Mucosa of stomach (tissue), 1 donor: Measurements from ENCODE around the gene SPTBN1.

Experiments
- H3K27me3 ChIP-seq: one replicate; pipeline ENCODE4 v1.7.0; 2013; ENCODE audit warnings: mild to moderate bottlenecking, low read length; ENCODE audit not compliant: control insufficient read depth, insufficient read depth
- H3K36me3 ChIP-seq: one replicate; pipeline ENCODE4 v1.7.0; 2013; ENCODE audit warnings: low read length; ENCODE audit not compliant: control insufficient read depth, insufficient read depth
- H3K4me1 ChIP-seq: one replicate; pipeline ENCODE4 v1.7.0; 2013; ENCODE audit warnings: mild to moderate bottlenecking, low read length; ENCODE audit not compliant: control insufficient read depth, insufficient read depth
- H3K4me3 ChIP-seq: one replicate; pipeline ENCODE4 v1.7.0; 2013; ENCODE audit warnings: low read length
- H3K9ac ChIP-seq: one replicate; pipeline ENCODE4 v1.7.0; 2013; ENCODE audit warnings: mild to moderate bottlenecking, low read length, moderate library complexity
- H3K9me3 ChIP-seq: one replicate; pipeline ENCODE4 v1.7.0; 2013; ENCODE audit warnings: mild to moderate bottlenecking, low read length, moderate library complexity; ENCODE audit not compliant: control insufficient read depth
- donor health status: Pancreatic carcinoma.

The SPTBN1 gene

GRCh38 chr2:54640834-54641540, 184.9 kb downstream of the SPTBN1 start:
- Histone ChIP-seq H3K4me1 (peaks cover 8% of the 10 kb centered on the region), H3K9me3 (no peaks in the 10 kb centered on the region), H3K9ac (no peak overlapping the region), H3K36me3 (peaks cover 8% of the 10 kb centered on the region), H3K27me3 (no peaks in the 10 kb centered on the region), H3K4me3 (no peak overlapping the region)

DNA sequence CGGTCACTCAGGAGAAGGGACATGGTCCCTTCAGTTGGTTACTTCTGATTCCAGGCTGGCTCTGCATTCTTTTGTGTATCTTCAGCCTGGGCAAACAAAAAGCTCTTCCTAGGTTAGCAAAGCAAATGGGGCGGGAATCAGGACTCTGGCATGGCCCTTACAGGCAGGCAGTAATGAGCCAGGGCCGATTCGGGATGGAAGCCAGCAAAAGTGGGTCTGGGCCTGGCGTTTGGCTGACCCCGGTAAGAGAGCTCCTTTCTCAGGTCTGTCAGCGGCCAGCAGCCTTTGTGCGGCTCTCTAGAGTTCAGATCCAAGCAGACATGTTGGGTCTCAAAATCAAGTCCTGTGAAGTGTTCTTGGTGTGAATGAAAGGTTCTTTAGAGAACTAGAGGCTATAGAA, 185.9 kb downstream of the SPTBN1 start:
- Histone ChIP-seq H3K27me3 (no peaks in the 10 kb centered on the region), H3K9ac (no peak overlapping the region), H3K36me3 (peaks cover 18% of the 10 kb centered on the region), H3K9me3 (no peaks in the 10 kb centered on the region), H3K4me1 (peaks cover 4% of the 10 kb centered on the region), H3K4me3 (no peak overlapping the region)

GRCh38 chr2:54642677-54643430, 186.7 kb downstream of the SPTBN1 start:
- H3K9ac ChIP-seq: no peak overlapping the region
- H3K27me3 ChIP-seq: no peaks in the 10 kb centered on the region
- H3K36me3 ChIP-seq: peaks cover 20% of the 10 kb centered on the region
- peaks cover 4% of the 10 kb centered on the region for H3K4me1 ChIP-seq
- no peaks in the 10 kb centered on the region for H3K9me3 ChIP-seq
- H3K4me3 ChIP-seq: no peak overlapping the region

DNA sequence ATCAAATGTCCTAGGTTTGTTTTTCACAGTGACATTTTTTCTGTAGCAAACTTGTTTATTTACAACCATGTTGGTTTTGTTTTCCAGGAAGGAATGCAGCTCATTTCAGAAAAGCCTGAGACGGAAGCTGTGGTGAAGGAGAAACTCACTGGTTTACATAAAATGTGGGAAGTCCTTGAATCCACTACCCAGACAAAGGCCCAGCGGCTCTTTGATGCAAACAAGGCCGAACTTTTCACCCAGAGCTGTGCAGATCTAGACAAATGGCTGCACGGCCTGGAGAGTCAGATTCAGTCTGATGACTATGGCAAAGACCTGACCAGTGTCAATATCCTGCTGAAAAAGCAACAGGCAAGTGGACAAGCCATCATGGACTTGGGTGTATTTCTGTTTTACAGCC, 188.1 kb downstream of the SPTBN1 start:
- Histone ChIP-seq H3K27me3 (no peaks in the 10 kb centered on the region), H3K36me3 (peaks cover 22% of the 10 kb centered on the region)

GRCh38 chr2:54646170-54646927, 190.2 kb downstream of the SPTBN1 start:
- no peak overlapping the region for H3K9ac ChIP-seq
- no peaks in the 10 kb centered on the region for H3K9me3 ChIP-seq
- H3K4me1 ChIP-seq: peaks cover 4% of the 10 kb centered on the region
- no peak overlapping the region for H3K4me3 ChIP-seq
- H3K27me3 ChIP-seq: no peaks in the 10 kb centered on the region
- peaks cover 32% of the 10 kb centered on the region for H3K36me3 ChIP-seq

More for the DNA sequence above, 188.1 kb downstream of the SPTBN1 start:
- H3K4me1 ChIP-seq: peaks cover 4% of the 10 kb centered on the region
- H3K9me3 ChIP-seq: no peaks in the 10 kb centered on the region
- no peak overlapping the region for H3K4me3 ChIP-seq
- no peak overlapping the region for H3K9ac ChIP-seq

GRCh38 chr2:54648256-54648655, 192.1 kb downstream of the SPTBN1 start:
- Histone ChIP-seq H3K36me3 (peaks cover 32% of the 10 kb centered on the region), H3K9me3 (no peaks in the 10 kb centered on the region), H3K4me3 (no peak overlapping the region), H3K27me3 (no peaks in the 10 kb centered on the region), H3K9ac (no peak overlapping the region), H3K4me1 (no peaks in the 10 kb centered on the region)

- H3K9ac ChIP-seq: no peak overlapping the region
- H3K36me3 ChIP-seq: peaks cover 36% of the 10 kb centered on the region
These were observed 193.1 kb downstream of the SPTBN1 start for GRCh38 chr2:54649191-54649590.

DNA sequence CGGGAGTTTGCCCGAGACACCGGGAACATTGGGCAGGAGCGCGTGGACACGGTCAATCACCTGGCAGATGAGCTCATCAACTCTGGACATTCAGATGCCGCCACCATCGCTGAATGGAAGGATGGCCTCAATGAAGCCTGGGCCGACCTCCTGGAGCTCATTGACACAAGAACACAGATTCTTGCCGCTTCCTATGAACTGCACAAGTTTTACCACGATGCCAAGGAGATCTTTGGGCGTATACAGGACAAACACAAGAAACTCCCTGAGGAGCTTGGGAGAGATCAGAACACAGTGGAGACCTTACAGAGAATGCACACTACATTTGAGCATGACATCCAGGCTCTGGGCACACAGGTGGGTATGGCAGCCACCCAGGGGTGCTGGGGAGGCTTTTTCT, 193.5 kb downstream of the SPTBN1 start:
- H3K4me1 ChIP-seq: no peaks in the 10 kb centered on the region
- H3K9me3 ChIP-seq: no peaks in the 10 kb centered on the region
- H3K36me3 ChIP-seq: peaks cover 39% of the 10 kb centered on the region
- H3K27me3 ChIP-seq: no peaks in the 10 kb centered on the region
- H3K9ac ChIP-seq: no peak overlapping the region
- no peak overlapping the region for H3K4me3 ChIP-seq

More at GRCh38 chr2:54649191-54649590, 193.1 kb downstream of the SPTBN1 start:
- no peaks in the 10 kb centered on the region for H3K9me3 ChIP-seq
- H3K4me3 ChIP-seq: no peak overlapping the region
- H3K4me1 ChIP-seq: no peaks in the 10 kb centered on the region
- H3K27me3 ChIP-seq: no peaks in the 10 kb centered on the region

DNA sequence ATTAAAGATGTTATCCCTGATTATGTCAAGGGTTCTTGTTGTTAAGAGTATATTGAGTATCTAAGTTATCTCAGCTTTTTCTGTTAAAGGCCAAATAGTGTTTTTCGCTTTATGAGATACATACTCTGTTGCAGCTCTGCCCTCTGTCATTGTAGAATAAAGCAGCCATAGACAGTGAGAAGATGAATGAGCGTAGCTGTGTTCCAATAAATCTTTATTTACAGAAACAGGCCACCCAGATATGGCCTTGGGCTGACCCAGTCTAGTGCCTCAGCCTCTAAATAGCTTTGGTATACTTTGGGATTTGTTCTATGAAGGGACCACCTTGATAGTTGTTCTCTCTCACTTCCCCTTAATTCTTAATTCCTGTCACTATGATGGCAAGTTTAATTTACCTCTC, 194.5 kb downstream of the SPTBN1 start:
- Histone ChIP-seq H3K36me3 (peaks cover 41% of the 10 kb centered on the region), H3K27me3 (no peaks in the 10 kb centered on the region), H3K4me1 (no peaks in the 10 kb centered on the region), H3K4me3 (no peak overlapping the region), H3K9ac (no peak overlapping the region), H3K9me3 (no peaks in the 10 kb centered on the region)

GRCh38 chr2:54651291-54651690, 195.2 kb downstream of the SPTBN1 start:
- Histone ChIP-seq H3K27me3 (no peaks in the 10 kb centered on the region), H3K4me3 (no peak overlapping the region), H3K9ac (no peak overlapping the region), H3K36me3 (peaks cover 35% of the 10 kb centered on the region), H3K4me1 (no peaks in the 10 kb centered on the region), H3K9me3 (no peaks in the 10 kb centered on the region)

DNA sequence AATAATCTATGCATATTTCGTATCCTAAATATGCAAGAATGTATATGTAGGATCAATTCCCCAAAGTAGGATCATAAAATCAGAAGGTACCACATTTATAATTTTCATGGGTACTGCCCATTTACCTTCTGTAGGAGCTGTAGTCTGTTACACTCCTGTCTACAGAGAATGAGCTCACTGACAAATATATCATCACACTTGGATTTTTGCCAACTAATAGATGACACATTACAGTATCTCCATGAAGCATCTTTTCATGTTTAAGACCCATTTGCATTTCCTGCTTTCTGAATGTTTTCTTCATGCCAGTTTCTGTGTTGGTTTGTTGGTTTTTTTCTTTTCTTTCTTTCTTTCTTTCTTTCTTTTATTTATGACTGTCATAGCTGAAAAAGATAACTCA, 196.4 kb downstream of the SPTBN1 start:
- H3K4me3 ChIP-seq: no peak overlapping the region
- no peaks in the 10 kb centered on the region for H3K27me3 ChIP-seq
- H3K9me3 ChIP-seq: no peaks in the 10 kb centered on the region
- H3K36me3 ChIP-seq: peaks cover 26% of the 10 kb centered on the region
- no peaks in the 10 kb centered on the region for H3K4me1 ChIP-seq
- no peak overlapping the region for H3K9ac ChIP-seq
